Posterior vena cava (tissue), 2 donors: ENCODE results near the gene OGFR. TPM values are rescaled to one million over a fixed set of nuclear protein-coding genes. Genes with fewer than 3 reads are reported as not detected.

Experiments
- DNase-seq: peaks from one replicate; pipeline ENCODE4 v3.0.0-alpha.2; 2020; ENCODE audit warnings: low spot score
- intact Hi-C, 2 donors: fragments of 100-400 bp; cut with DNase I; formaldehyde crosslinking; loops; one replicate each; pipeline versions ENCODE4 v1.14.1 to v1.14.2; 2022 to 2023
- total RNA-seq, 2 donors: library from RNA; stranded (reverse); fragmentation: NEBNext Ultra II Directional; extraction: Animal tissue kit (Norgen Biotek cat#: 25700); gene quantifications; one replicate each; pipeline ENCODE4 v1.2.1, GENCODE V29; 2021
- donor health status: DM: yes; HTN: yes; CAD: no.
- donor health status: DM: yes; HTN: yes; CAD: no.

Gene OGFR
- total RNA-seq, 2 donors from 2014 or later: 27.7 to 29.4 TPM

- intact Hi-C loops: no loop called here
- peak; percentile 85 for DNase-seq
Observed at GRCh38 chr20:62860924-62861691, 56.5 kb downstream of the OGFR start.

- DNase-seq: peak; percentile 97
- intact Hi-C loops: no loop called here
Observed at GRCh38 chr20:62861726-62862336, 57.2 kb downstream of the OGFR start, which contains the start of gene TCFL5. TCFL5 (minus strand) TSS chr20:62861822; CDS start chr20:62861670, 152 bp downstream.

Other genes with a start within 250 kb of the OGFR start
- gene SLCO4A1, start 162.3 kb upstream of the OGFR start, total RNA-seq: 10 to 100 TPM; 14.7 to 15.2 TPM
- under 1 TPM in 1 of 2 donors, not detected in 1; 0.14 TPM for gene NTSR1, start 96.0 kb upstream of the OGFR start, total RNA-seq
- 1 to 10 TPM; 5.0 to 8.0 TPM for gene MRGBP, start 8.4 kb upstream of the OGFR start, total RNA-seq
- 1 to 10 TPM; 1.0 to 1.9 TPM for gene COL9A3, start 12.2 kb downstream of the OGFR start, total RNA-seq
- 10 to 100 TPM in 1 of 2 donors, 1 to 10 TPM in 1; 9.6 to 10.9 TPM for gene TCFL5, start 57.0 kb downstream of the OGFR start, total RNA-seq
- 10 to 100 TPM; 38.5 to 44.1 TPM for gene DIDO1, start 121.7 kb downstream of the OGFR start, total RNA-seq
- gene GID8, start 133.3 kb downstream of the OGFR start, total RNA-seq: 10 to 100 TPM; 14.9 to 20.0 TPM
- gene SLC17A9, start 147.9 kb downstream of the OGFR start, total RNA-seq: 10 to 100 TPM in 1 of 2 donors, 1 to 10 TPM in 1; 9.9 to 16.3 TPM
- not detected for gene BHLHE23, start 202.1 kb downstream of the OGFR start, total RNA-seq